Activated CD8-positive, alpha-beta memory T cell treated with anti-CD3 and anti-CD28 coated beads, Interleukin-2, amount 50 U/mL, for 4 hours (primary cell): Measurements from ENCODE around the gene PSMD12.

ENCODE experiments used
- DNase-seq: peaks from one replicate; pipeline ENCODE4 v3.0.0-alpha.2; 2020

PSMD12 gene

GRCh38 chr17:67297454-67297960 lies 68.9 kb downstream of the PSMD12 start:
- no peak for DNase-seq

GRCh38 chr17:67294451-67295199 lies 71.8 kb downstream of the PSMD12 start:
- no peak for DNase-seq

GRCh38 chr17:67293251-67294203 lies 72.8 kb downstream of the PSMD12 start:
- peak; percentile 62 for DNase-seq

- no peak for DNase-seq
Observed at GRCh38 chr17:67290711-67291291, 75.6 kb downstream of the PSMD12 start.

GRCh38 chr17:67290244-67290643 lies 76.1 kb downstream of the PSMD12 start:
- DNase-seq = no peak

- no peak for DNase-seq
Observed at GRCh38 chr17:67289181-67289876, 77.0 kb downstream of the PSMD12 start.
